Memory B cell (primary cell): Measurements from ENCODE around the gene NCOA7.
A peak's percentile ranks its signal among the peaks of the same experiment; 100 is the strongest.

Experiments
- ATAC-seq: fragments of 150-1000 bp; cut with Tn5 transposase; 2 replicates; pipeline ENCODE4 v1.10.0; 2021; ENCODE audit warnings: low read depth, mild to moderate bottlenecking, moderate library complexity
- DNase-seq, 2 donors: peaks; one replicate each; pipeline ENCODE4 v3.0.0; 2022; ENCODE audit warnings: low spot score in 2 of 2
- H3K27ac Mint-ChIP-seq: one replicate; pipeline ENCODE4 v1.8.0; 2022; ENCODE audit warnings: mild to moderate bottlenecking, moderate library complexity, mixed read lengths
- H3K27me3 Mint-ChIP-seq: one replicate; pipeline ENCODE4 v1.8.0; 2022; ENCODE audit warnings: mixed read lengths
- H3K36me3 Mint-ChIP-seq: one replicate; pipeline ENCODE4 v1.8.0; 2022; ENCODE audit warnings: mild to moderate bottlenecking, mixed read lengths
- H3K4me1 Mint-ChIP-seq: one replicate; pipeline ENCODE4 v1.8.0; 2022; ENCODE audit warnings: mixed read lengths
- H3K4me3 Mint-ChIP-seq: one replicate; pipeline ENCODE4 v1.8.0; 2022; ENCODE audit warnings: mild to moderate bottlenecking, moderate library complexity, mixed read lengths
- H3K9me3 Mint-ChIP-seq: one replicate; pipeline ENCODE4 v1.8.0; 2022; ENCODE audit warnings: mixed read lengths

The NCOA7 gene

GRCh38 chr6:125857846-125858245 is 67.1 kb downstream of the NCOA7 start:
- Mint-ChIP-seq H3K27ac (no peak overlapping the region), H3K4me3 (no peak overlapping the region)
- ATAC-seq, result no peak

GRCh38 chr6:125858427-125859320 is 67.9 kb downstream of the NCOA7 start:
- ATAC-seq (peak; percentile 54), DNase-seq (peak in 1 of 2 donors; percentile 14)

More at GRCh38 chr6:125857846-125858245, 67.1 kb downstream of the NCOA7 start:
- peaks cover 5% of the 10 kb centered on the region for H3K4me1 Mint-ChIP-seq
- peaks cover 24% of the 10 kb centered on the region for H3K36me3 Mint-ChIP-seq
- DNase-seq, result no peak
- H3K27me3 Mint-ChIP-seq, result no peaks in the 10 kb centered on the region
- peaks cover 2% of the 10 kb centered on the region for H3K9me3 Mint-ChIP-seq

GRCh38 chr6:125859727-125860126 is 69.0 kb downstream of the NCOA7 start:
- Mint-ChIP-seq H3K36me3 (peaks cover 21% of the 10 kb centered on the region), H3K9me3 (no peaks in the 10 kb centered on the region), H3K27me3 (no peaks in the 10 kb centered on the region), H3K4me3 (no peak overlapping the region), H3K27ac (no peak overlapping the region), H3K4me1 (no peaks in the 10 kb centered on the region)
- no peak for ATAC-seq
- DNase-seq, result no peak

More at GRCh38 chr6:125858427-125859320, 67.9 kb downstream of the NCOA7 start:
- H3K27ac Mint-ChIP-seq, result peak overlapping the region; percentile 22
- H3K4me1 Mint-ChIP-seq, result no peaks in the 10 kb centered on the region
- no peaks in the 10 kb centered on the region for H3K27me3 Mint-ChIP-seq
- no peak overlapping the region for H3K4me3 Mint-ChIP-seq
- no peaks in the 10 kb centered on the region for H3K9me3 Mint-ChIP-seq
- H3K36me3 Mint-ChIP-seq, result peaks cover 21% of the 10 kb centered on the region

GRCh38 chr6:125863023-125863422 is 72.3 kb downstream of the NCOA7 start:
- Mint-ChIP-seq H3K27me3 (no peaks in the 10 kb centered on the region), H3K4me3 (no peak overlapping the region), H3K9me3 (no peaks in the 10 kb centered on the region), H3K4me1 (no peaks in the 10 kb centered on the region), H3K36me3 (peaks cover 12% of the 10 kb centered on the region), H3K27ac (no peak overlapping the region)
- ATAC-seq (no peak), DNase-seq (no peak)

GRCh38 chr6:125865015-125865414 is 74.3 kb downstream of the NCOA7 start:
- Mint-ChIP-seq H3K4me1 (peaks cover 1% of the 10 kb centered on the region), H3K27ac (no peak overlapping the region), H3K9me3 (no peaks in the 10 kb centered on the region), H3K27me3 (no peaks in the 10 kb centered on the region), H3K4me3 (no peak overlapping the region), H3K36me3 (peaks cover 8% of the 10 kb centered on the region)
- ATAC-seq (no peak), DNase-seq (no peak)

- Mint-ChIP-seq H3K36me3 (peaks cover 13% of the 10 kb centered on the region), H3K9me3 (no peaks in the 10 kb centered on the region), H3K27me3 (no peaks in the 10 kb centered on the region), H3K4me3 (no peak overlapping the region), H3K27ac (no peak overlapping the region), H3K4me1 (peaks cover 4% of the 10 kb centered on the region)
- DNase-seq (no peak), ATAC-seq (no peak)
These were observed 75.7 kb downstream of the NCOA7 start for GRCh38 chr6:125866433-125866832.

GRCh38 chr6:125867483-125867942 is 76.8 kb downstream of the NCOA7 start:
- ATAC-seq, result no peak
- H3K4me3 Mint-ChIP-seq, result no peak overlapping the region
- no peaks in the 10 kb centered on the region for H3K9me3 Mint-ChIP-seq
- no peaks in the 10 kb centered on the region for H3K27me3 Mint-ChIP-seq
- peaks cover 7% of the 10 kb centered on the region for H3K4me1 Mint-ChIP-seq
- peaks cover 9% of the 10 kb centered on the region for H3K36me3 Mint-ChIP-seq
- no peak overlapping the region for H3K27ac Mint-ChIP-seq
- DNase-seq, result no peak

GRCh38 chr6:125868252-125868651 is 77.5 kb downstream of the NCOA7 start:
- ATAC-seq (no peak), DNase-seq (no peak)
- Mint-ChIP-seq H3K27me3 (no peaks in the 10 kb centered on the region), H3K4me1 (peaks cover 7% of the 10 kb centered on the region), H3K36me3 (peaks cover 9% of the 10 kb centered on the region), H3K9me3 (no peaks in the 10 kb centered on the region), H3K27ac (no peak overlapping the region), H3K4me3 (no peak overlapping the region)

GRCh38 chr6:125868678-125869395 is 78.1 kb downstream of the NCOA7 start:
- H3K27ac Mint-ChIP-seq, result peak overlapping the region; percentile 31
- no peaks in the 10 kb centered on the region for H3K9me3 Mint-ChIP-seq
- no peaks in the 10 kb centered on the region for H3K27me3 Mint-ChIP-seq
- no peak overlapping the region for H3K4me3 Mint-ChIP-seq
- DNase-seq (no peak), ATAC-seq (no peak)
- H3K4me1 Mint-ChIP-seq, result peaks cover 9% of the 10 kb centered on the region
- H3K36me3 Mint-ChIP-seq, result peaks cover 9% of the 10 kb centered on the region

GRCh38 chr6:125869427-125869826 is 78.7 kb downstream of the NCOA7 start:
- ATAC-seq (no peak), DNase-seq (no peak)
- no peaks in the 10 kb centered on the region for H3K9me3 Mint-ChIP-seq
- no peak overlapping the region for H3K4me3 Mint-ChIP-seq
- H3K4me1 Mint-ChIP-seq, result peaks cover 9% of the 10 kb centered on the region
- H3K27me3 Mint-ChIP-seq, result no peaks in the 10 kb centered on the region
- peak overlapping the region; percentile 31 for H3K27ac Mint-ChIP-seq
- H3K36me3 Mint-ChIP-seq, result peaks cover 9% of the 10 kb centered on the region

GRCh38 chr6:125871365-125871764 is 80.6 kb downstream of the NCOA7 start:
- Mint-ChIP-seq H3K36me3 (peaks cover 13% of the 10 kb centered on the region), H3K9me3 (no peaks in the 10 kb centered on the region), H3K4me3 (no peak overlapping the region), H3K4me1 (peaks cover 9% of the 10 kb centered on the region), H3K27ac (no peak overlapping the region), H3K27me3 (no peaks in the 10 kb centered on the region)
- ATAC-seq (no peak), DNase-seq (no peak)

GRCh38 chr6:125872259-125872921 is 81.6 kb downstream of the NCOA7 start:
- Mint-ChIP-seq H3K27ac (peak overlapping the region; percentile 35), H3K36me3 (peaks cover 13% of the 10 kb centered on the region), H3K27me3 (no peaks in the 10 kb centered on the region), H3K4me1 (peaks cover 9% of the 10 kb centered on the region), H3K9me3 (no peaks in the 10 kb centered on the region), H3K4me3 (no peak overlapping the region)
- ATAC-seq (no peak), DNase-seq (no peak)

GRCh38 chr6:125882243-125882642 is 91.5 kb downstream of the NCOA7 start:
- H3K27ac Mint-ChIP-seq, result no peak overlapping the region
- no peaks in the 10 kb centered on the region for H3K27me3 Mint-ChIP-seq
- no peaks in the 10 kb centered on the region for H3K4me1 Mint-ChIP-seq
- H3K9me3 Mint-ChIP-seq, result no peaks in the 10 kb centered on the region
- no peak for ATAC-seq
- H3K36me3 Mint-ChIP-seq, result peaks cover 32% of the 10 kb centered on the region
- no peak for DNase-seq
- no peak overlapping the region for H3K4me3 Mint-ChIP-seq
